T-helper 22 cell (primary cell): ENCODE data around the gene NIPAL3.

ENCODE experiments used
- DNase-seq: peaks from one replicate; pipeline ENCODE4 v3.0.0-alpha.2; 2020; ENCODE audit warnings: low read depth

NIPAL3 gene

DNA sequence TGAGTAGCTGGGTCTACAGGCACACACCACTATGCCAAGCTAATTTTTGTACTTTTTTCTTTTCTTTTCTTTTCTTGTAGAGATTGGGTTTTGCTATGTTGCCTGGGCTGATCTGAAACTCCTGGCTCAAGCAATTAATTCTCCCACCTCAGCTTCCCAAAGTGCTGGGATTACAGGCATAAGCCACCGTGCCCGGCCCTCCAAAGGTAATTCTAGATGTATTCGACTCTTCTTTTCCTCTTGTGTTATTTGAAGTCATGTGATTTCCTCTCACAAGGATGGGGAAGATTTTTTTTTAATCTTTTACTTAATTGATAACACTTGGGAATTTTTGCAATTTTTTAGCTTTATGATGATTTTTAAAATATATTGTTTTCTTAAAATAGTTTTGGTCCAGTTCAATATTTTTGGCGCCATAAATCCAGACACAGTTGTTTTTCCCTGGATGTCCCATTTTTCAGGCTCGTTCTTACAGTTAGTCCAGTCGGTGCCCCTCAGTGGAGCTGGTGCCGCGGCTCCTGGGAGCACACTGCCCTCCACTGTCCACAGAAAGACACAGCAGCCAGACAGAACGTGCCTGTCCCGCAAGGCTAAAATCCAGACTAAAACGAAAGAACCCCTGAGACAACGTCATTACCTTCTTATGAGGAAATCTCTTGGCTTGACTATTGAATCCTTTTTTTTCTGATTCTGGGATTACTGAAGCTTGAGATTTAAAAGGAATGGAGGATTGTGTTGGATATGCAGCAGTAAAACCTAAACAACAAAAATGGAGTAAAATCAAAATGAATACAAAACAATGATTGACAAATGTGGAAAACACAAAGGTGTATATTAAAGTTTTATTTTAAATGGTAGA lies 24.4 kb upstream of the NIPAL3 start:
- DNase-seq: no peak

DNA sequence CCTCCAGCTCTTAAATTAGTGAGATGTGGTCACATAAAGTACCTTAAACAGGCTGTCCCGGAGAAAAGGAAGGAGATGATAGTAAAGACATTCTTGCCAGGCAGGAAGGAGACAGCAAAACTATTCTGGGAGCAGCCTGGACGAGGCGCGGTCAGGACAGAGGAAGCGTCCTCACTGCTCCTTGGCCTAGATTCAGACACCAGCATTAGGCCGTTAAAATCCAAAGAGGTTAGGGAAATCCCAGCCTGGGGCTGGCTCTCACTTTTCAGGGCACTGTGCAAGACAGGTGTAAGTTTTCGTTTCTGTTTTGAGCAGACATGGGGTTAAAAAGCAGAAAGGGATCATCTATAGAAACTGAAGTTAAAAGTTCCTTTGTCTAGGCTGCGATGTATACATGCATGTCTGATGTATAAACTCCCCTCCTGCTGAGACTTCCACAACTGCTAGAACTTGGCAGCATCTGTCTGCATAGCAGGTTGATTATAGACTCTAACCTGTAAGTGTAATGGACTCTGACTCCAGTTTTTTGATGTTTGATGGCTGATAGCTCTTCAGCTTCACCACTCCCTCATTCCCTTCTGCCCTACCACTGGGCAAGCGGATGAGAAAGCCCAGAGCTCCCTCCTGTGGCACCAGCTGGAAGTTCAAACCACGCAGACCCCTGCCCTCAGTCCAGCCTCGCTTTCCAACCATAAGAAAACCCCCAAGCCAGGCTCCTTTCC lies 23.6 kb upstream of the NIPAL3 start:
- no peak for DNase-seq

DNA sequence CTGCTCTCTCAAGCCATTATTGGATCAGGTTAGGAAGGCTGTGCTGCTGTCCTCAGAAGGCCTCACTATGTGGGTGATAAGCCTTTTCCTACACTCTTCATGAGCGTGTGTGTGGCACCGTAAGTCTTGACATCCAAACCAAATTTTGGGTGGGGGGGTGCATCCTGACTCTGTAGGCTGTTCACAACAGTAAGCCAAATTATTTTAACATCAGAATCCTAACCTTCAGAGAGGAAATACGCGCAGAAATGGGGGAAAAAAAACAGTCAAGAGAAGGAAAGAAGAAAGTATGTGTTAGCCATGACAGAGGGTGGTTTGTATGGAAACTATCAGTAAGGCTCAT lies 23.0 kb upstream of the NIPAL3 start:
- DNase-seq: no peak

DNA sequence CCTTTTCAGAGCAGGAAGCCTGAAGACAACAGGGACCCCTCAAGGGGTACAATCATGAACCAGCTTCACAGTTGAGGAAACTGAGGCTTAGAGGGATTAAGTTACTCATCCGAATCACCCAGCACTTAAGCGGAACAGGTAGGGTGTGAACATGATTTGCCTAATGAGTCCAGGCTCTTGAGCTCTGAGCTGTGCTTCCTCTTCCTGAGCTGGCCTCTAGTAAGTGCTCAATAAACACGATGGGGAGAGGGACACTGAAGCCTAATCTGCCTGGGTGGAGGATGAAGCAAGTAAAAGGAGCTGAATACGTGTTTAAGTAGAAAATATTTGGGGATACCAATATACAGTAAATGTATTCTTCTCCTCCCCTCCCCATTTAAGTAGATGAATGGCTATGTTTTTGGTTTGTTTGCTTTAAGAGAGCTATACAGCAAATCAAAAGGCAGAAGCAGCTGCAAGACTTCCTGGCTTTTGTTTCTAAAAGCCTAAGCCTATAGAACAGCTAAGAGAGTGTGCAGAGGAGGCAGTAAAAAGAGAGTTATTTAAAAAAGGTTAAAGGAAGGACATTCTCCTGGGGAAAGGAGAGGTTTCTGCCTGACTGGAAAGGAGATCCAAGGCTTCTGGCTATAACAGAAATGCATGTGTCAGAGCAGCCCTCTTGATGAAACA lies 22.5 kb upstream of the NIPAL3 start:
- DNase-seq: no peak

DNA sequence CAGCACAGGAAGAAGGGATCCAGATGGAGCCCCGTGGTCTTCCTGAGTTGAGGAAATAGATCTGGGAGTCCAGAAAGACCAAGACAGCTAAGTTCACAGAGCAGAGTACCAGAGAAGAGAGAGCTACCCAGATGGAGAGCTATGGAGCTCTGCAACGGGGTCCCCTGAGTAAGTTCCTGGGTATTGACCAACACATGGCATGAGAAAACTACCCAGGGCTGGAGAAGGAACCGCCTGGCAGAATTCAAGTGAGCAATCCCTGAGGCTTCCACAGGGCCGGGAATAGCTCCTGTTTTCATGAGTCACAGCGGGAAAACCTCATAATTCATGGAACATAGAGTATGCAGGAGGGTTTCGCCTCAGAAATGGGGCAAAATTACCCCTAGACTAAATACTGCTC lies 21.7 kb upstream of the NIPAL3 start:
- no peak for DNase-seq

DNA sequence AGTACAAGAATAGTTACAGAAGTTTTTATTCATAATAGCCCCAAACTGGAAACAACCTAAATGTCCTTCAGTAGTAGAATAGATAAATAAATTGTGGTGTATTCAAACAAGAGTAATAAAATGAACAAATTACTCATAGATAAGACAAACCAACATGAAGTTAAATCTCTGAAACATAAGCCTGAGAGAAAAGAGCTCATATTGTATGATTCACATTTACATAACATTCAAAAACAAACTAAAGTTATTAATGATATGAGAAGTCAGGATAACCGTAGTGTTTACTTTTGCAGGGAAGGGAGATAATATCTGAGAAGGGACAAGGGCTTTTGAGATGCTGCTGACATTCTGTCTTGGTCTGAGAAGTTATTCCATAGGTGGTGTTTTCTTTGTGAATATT lies 15.5 kb upstream of the NIPAL3 start:
- no peak for DNase-seq

DNA sequence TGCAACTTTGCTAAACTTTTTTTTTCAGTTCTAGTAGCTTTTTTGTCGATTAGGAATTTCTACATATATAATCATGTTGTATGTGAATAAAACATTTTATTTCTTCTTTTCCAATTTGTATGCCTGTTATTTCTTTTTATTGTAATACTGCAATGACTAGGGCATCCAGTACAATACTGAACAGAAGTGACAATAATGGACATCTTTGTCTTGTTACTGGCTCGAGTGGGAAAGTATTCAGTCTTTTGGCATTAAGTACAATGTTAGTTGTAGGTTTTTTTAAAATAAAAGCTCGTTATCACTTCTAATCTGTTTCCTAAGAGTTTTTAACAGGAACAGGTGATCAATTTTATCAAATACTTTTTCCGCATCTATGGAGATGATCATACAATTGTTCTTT lies 11.8 kb upstream of the NIPAL3 start:
- DNase-seq: no peak

DNA sequence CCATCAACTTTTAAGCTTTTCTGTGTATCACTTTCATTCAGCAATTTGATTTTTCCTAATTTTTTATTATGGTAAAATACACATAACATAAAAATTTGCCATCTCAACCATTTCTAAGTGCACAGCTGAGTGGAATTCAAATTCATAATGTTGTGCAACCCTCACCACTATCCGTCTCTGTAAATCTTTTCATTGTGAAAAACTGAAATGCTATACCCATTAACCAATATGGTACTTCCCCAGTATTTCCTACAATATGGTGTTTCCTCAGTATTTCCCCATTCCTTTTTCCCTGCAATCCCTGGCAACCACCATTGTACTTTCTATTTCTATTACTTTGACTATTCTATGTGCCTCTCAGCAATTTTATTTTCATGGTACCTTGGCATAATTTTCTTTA lies 8.8 kb upstream of the NIPAL3 start:
- no peak for DNase-seq

DNA sequence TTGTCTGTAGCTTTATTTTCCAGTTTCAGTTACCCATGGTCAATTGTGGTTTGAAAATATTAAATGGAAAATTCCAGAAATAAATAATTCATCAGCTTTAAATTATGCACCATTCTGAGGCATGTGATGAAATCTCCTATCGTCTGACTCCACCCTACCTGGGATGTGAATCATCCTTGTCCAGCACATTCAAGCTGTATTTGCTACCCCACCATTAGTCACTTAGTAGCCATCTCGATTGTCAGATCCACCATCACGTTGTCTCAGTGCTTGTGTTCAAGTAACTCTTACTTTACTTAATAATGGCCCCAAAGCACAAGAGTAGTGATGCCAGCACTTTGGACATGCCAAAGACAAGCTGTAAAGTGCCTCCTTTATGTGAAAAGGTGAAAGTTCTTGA lies 6.1 kb upstream of the NIPAL3 start:
- DNase-seq: no peak

DNA sequence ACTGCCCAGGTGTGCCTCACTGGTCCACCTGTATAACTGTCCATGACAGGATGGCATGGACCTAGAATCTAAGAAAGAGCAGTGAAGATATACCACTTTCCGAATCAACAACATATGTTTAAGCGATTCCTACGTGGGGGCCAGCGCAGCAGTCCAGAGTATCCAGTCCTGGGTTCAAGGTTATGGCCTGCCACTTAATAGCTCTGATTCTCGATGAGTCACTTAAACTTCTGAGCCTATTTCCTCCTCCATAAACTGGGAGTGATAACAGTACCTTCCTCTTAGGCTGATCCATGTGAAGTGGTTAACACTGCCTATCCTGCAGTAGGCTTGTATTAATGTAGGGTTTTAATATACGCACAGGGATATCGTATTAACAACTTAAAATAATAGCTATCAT lies 4.9 kb upstream of the NIPAL3 start:
- DNase-seq: no peak

DNA sequence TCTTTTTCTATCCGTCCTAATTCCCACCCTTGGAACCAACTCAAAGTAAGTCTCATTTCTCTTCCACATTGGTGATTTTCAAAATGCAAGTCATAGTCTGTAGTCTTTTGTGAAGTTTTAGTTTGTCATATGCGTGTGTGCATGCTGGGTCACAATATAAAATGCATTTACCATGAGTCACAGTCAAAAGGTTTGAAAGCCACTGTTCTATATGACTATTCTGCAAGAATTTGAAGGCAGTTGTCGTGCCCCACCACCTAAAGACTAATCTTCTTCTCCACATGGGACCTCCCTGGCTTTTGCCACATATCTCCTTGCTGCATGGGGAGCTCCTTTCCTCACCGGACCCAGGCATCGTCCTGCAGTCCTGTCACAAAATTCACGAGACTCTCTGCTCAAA lies 3.6 kb upstream of the NIPAL3 start:
- DNase-seq: no peak

DNA sequence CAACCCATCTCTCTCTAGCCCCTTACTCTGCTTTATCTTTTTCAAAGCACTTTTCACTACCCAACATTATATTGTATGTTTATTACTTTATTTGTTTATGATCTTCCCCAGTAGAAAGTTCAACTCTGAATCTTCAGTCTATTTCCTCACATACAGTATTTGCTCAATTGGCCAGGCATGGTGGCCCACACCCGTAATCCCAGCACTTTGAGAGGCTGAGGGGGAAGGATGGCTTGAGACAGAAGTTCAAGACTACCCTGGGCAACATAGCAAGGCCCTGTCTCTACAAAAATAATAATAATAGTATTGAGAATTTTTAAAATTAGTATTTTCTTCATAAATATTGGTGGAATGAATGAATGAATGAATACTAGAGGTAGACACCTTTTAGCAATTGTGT lies 3.2 kb upstream of the NIPAL3 start:
- DNase-seq: no peak

DNA sequence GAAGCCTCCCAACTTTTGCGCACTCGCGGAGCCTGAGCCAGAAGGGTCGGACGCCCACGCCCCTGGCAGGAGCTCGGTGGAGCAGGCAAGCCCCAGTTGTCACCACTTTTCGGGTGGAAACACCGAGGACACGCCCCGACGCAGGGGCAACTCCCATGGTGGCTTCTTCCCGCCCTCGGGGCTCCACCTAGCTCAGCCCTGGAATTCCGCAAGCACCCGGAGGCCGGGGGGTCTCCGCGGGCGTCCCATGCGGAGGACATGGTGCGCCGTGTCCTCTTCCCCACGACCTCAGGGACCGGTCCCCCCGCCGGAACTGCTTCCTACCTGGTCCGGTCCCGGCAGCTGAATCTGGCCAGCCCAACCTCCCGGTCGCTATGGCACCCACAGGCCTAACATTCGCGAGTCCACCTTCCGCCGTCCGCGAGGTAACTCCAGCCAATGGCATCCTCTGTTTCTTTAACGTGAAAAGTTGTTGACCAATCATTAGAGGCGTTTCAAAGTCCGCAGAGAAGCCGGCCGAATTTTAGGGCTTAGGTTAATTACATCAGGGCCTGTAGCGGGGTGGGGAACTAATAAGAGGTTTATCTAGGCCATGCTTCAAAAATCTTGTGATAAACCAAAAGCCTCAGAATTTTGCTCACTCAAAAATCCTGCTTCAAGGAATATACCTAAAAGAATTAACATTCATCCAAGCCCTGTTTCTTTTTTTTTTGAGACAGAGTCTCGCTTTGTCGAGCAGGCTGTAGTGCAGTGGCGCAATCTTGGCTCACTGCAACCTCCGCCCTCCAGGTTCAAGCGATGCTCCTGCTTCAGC lies 2.0 kb upstream of the NIPAL3 start, which contains the start of gene STPG1:
Gene STPG1, minus strand, starts transcription at position 433 of the 814 bp plus-strand sequence. CDS start 12,394 bp downstream, outside the sequence.
- peak; percentile 54 for DNase-seq

DNA sequence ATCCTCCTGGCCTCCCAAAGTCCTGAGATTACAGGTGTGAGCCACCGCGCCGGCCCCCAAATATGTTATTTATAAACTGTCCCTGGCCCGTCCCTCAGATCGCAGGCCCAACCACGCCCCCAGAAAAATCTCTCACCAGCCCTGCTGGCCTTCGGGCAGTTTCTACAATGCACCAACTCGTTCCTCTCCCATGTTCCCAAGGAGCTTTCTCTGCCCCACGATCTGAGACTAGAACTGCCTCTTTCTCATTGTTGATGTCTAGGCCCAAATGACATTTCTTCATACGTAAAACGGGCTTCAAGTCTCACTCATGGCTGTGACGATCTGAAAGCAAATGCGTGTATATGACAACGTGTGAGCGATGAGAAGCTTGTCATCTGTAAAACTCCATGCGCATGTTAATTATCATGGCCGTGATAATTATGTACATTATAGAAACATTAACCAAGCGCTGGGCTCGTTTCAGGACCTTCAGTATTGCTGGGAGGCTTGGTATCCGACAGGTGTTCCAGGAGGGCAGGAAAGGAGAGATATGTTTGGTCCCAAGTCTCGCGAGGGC lies 748 bp upstream of the NIPAL3 start:
- no peak for DNase-seq

DNA sequence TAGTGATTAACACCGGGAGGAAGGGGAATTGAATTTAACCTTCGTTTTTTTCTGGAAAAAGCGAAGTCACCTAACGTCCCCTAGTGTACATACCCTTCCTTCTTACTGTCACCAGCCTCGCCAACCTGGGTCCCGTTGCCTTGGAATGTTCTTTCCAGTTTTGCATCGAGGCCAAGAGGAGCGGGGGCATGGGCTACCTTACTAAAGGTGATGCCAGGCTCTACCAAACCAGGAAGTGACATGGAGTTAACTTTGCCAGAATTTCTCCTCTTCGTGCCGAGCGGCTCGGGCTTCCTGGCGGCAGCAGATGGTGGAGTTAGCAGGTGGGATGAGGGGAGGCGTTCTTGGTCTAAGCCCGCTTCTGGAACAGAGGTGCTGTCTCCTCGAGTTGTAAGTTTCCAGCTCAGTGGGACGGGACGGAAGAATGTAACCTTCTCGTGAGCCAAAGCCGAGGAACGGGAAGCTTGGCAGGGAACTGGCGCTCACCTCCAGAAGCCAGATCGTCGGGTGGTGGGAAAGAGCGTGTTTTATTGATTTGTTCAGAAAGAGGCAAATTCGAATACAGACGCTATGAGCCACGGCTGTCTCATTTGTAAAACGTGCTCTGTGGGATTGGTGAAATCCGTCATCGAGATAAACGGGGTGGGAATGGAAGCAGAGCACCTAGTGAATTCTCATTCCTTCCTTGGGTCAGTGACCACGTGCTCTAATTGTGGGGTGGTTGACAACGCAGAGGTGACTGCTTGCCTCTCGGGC lies 486 bp downstream of the NIPAL3 start:
- no peak for DNase-seq

DNA sequence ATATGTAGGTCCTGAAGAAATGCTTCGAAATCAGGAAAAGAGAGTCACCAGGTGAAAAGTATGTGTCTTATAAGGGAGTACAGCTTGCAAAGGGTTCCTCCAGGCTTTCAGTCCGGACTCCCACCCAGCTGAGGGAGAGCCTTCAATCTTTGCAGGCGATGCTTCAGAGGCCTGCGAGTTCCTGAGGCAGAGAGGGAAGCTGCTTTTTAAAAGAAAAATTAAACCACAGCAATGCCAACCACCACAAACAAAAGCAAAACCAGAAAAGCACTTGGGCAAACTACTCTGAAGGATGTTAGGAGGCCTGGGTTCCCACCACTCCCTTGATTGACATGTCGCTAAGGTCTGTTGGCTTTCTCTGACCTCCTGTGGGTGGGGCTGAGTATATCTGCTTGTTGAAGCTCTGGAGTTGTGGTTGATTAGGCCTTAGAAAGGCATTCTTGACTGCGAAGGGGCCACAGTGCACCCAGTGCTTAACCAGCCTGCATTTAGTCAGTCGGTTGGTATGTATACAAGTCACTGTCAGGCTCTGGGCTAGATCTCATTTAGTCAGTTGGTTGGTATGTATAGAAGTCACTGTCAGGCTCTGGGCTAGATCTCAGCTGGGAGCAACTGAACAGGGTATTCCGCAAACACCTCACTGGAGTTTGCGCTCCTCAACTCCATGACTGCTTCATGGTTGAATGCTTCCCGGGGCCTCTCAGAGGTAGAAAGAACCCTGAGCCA lies 1.2 kb downstream of the NIPAL3 start:
- DNase-seq: peak; percentile 39

DNA sequence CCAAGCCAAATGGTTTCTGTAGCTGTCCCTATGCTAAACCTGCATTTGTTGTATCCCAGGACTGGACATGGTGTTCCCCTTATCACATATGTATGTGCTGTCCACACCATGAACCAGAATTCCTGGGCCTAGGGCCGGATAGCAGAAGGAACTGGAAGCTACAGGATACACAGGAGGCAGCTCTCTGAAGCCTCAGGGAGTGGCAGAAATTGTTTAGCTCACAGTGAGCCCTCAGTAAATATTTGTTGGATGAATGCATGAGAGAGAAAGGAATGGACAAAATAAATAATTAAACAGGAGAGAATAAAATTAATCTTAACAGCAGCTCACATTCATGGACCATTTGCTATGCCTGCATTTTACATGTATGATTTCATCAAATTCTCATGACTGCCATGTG lies 2.1 kb downstream of the NIPAL3 start:
- DNase-seq: no peak

DNA sequence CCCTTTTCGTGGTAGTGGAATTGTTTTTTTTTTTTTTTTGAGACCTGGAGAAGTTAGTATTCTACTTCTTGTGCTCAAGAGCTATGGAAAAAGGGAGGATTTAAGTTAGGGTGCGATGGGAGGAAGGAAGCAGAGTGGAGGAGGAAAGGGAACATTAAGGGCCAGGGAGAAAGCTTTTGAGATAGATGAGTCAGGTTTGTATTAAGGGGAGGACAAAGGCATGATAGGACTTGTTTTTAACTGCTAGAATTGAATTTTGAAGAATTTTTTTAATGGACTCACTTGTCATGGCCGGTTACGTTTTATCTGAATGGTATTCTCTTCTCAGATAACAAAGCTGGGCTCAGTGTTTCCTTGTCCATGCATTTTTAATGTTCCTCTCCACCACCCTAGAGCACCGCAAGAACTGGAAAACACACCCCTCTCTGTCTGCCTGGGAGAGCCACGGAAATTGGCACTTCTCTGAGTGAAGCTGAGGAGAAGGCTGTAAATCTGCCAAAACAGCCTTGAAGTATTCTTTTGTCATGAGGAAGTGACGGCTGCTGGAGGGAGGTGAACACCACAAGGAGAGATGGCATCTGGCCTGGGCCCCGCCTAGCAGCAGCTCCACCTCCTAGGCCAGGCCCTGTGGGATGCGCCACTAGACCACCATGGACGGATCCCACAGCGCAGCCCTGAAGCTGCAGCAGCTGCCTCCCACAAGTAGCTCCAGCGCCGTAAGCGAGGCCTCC lies 3.5 kb downstream of the NIPAL3 start:
- no peak for DNase-seq

DNA sequence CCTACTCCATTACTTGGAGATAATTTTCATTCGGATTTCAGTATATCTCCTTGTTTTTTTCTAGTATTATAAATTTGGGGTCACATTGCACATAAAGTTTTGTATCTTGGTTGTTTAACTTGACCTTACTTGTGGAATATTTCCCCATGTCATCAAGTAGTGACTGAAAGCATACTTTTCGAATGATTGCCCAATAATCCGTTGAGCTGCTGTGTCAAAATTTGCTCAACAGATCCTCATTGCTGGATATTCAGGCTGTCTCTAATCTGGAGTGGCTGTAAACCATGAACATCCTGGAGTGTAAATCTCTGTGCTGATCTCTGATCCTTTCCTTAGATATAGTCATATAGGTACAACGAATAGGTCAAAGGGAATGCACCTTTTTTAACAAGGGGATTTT lies 4.9 kb downstream of the NIPAL3 start:
- no peak for DNase-seq

DNA sequence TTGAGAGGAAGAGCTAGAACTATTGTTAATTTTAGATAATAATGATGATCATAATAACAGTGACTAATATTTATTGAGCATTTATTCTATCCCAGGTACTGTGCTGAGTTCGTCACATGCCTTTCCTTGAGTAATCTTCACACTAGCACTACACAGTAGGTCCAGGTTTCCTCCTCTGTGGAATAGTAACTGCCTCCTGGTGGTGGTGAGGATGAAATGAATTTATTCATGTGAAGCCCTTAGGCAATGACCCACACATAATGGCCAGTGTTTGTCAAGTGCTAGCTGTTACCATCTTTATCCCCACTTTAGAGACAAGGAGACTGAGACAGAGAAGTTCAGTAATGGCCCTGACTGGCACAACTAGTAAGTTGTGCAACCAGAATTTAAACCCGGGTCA lies 5.9 kb downstream of the NIPAL3 start:
- no peak for DNase-seq
